AG04450 (cell line): ENCODE measurements around the gene DDRGK1. TPM values are rescaled to one million over a fixed set of nuclear protein-coding genes. Genes with fewer than 3 reads are reported as not detected.

Source experiments
- CTCF ChIA-PET: fragments of 300-600, 350-600 bp; formaldehyde crosslinking; extraction: SDS; loops from one replicate; lab custom pipeline; 2022; ENCODE audit warnings: antibody characterized with exemption, inconsistent platforms; lab: Charles Lee
- POLR2A ChIA-PET: fragments of 350-600 bp; formaldehyde crosslinking; extraction: SDS; loops from one replicate; lab custom pipeline; 2021; ENCODE audit warnings: antibody characterized with exemption, inconsistent platforms; lab: Yijun Ruan, JAX
- DNase-seq: peaks from one replicate; pipeline ENCODE4 v3.0.0-alpha.2; 2011; ENCODE audit warnings: low read depth, low spot score
- H3K27ac ChIP-seq: one replicate; pipeline ENCODE4 v1.5.1; 2012; ENCODE audit warnings: low read depth, low read length, control low read depth
- H3K27me3 ChIP-seq: one replicate; pipeline ENCODE4 v1.6.0; 2012; ENCODE audit warnings: low read length; ENCODE audit not compliant: control insufficient read depth, insufficient read depth
- H3K4me3 ChIP-seq: 2 replicates; pipeline ENCODE4 v1.5.1; 2011; ENCODE audit warnings: mild to moderate bottlenecking, low read depth, low read length, control low read depth
- H3K9me3 ChIP-seq: 2 replicates; pipeline ENCODE4 v1.5.1; 2012; ENCODE audit warnings: low read length; ENCODE audit not compliant: control insufficient read depth, insufficient read depth
- polyA plus RNA-seq: library from polyadenylated mRNA; depleted of rRNA; stranded (reverse); fragments of >200 nt; gene quantifications from 2 replicates; pipeline ENCODE4 v1.2.3, GENCODE V29; 2011
- TF ChIP-seq, protein P1 (sequence below): IDR thresholded peaks from 2 replicates; pipeline ENCODE4 v1.5.1; 2011; ENCODE audit warnings: low read depth, low read length, control low read depth, inconsistent platforms

DDRGK1 gene
- polyA plus RNA-seq, 1 experiment, result 24.7 TPM

DNA sequence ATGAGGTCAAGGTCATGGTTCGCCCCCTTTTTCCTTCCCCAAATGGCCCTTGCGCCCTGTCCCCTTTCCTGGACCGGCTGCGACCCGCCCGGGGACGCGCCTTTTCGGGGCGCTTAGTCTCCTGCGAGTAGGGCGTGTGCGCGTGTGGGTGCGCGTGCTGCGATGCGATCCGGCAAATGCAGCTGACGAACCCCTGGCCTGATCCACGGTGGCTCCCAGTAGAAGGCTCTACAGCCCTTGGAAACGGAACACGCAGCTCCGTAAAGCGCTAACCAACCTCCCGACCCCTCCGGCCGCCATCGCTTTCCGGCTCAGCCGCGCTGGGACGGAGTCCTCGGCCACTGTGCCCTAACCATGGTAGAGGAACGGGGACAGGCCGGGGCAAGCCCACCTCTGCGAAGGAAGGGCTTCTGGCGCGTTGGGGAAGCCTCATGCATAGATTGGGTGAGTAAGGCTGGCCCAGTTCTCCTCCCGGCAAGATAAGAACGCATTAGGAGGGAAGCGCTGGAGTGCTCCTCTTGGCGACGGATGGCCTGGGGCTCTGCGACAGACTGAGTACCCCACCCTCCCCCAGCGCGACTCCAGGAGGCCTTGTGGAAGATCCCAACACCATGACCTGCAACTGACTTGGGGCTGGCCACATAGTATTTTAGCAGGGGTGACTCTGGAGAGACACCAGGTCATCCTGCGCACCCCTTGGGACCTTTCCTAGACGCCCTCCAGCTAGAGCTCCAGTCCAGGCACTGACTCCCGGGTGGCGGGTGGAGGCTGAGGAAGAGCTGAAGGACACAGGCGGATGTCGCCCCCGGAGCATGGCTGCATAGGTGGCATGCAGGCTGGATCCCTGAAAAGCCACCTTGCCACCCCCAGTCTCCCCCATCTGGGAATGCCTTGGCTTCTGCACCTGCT lies 35.6 kb upstream of the DDRGK1 start:
- peaks cover 4% of the 10 kb centered on the region; the same call in 1 of the 2 replicates for H3K9me3 ChIP-seq
- CTCF ChIA-PET, result interaction anchor here (1.1 kb wide), 1 partner anchor 22 kb away, joined by 4 read pairs; no protein-coding TSS in a partner anchor
- peaks cover 63% of the 10 kb centered on the region for H3K27me3 ChIP-seq
- POLR2A ChIA-PET, result interaction anchor here (1.0 kb wide), 1 partner anchor 8 kb away, joined by 3 read pairs; no protein-coding TSS in a partner anchor
- TF ChIP-seq, protein P1, sequence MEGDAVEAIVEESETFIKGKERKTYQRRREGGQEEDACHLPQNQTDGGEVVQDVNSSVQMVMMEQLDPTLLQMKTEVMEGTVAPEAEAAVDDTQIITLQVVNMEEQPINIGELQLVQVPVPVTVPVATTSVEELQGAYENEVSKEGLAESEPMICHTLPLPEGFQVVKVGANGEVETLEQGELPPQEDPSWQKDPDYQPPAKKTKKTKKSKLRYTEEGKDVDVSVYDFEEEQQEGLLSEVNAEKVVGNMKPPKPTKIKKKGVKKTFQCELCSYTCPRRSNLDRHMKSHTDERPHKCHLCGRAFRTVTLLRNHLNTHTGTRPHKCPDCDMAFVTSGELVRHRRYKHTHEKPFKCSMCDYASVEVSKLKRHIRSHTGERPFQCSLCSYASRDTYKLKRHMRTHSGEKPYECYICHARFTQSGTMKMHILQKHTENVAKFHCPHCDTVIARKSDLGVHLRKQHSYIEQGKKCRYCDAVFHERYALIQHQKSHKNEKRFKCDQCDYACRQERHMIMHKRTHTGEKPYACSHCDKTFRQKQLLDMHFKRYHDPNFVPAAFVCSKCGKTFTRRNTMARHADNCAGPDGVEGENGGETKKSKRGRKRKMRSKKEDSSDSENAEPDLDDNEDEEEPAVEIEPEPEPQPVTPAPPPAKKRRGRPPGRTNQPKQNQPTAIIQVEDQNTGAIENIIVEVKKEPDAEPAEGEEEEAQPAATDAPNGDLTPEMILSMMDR, result no peak
- no peak overlapping the region for H3K27ac ChIP-seq
- peak overlapping the region; percentile 65 for H3K4me3 ChIP-seq
- DNase-seq, result no peak

GRCh38 chr20:3239026-3239866 lies 34.8 kb upstream of the DDRGK1 start, which contains the start of gene SLC4A11:
TSS of gene SLC4A11 (minus strand) at chr20:3239190. CDS start at chr20:3239137, 53 bp downstream.
- Histone ChIP-seq H3K27me3 (peaks cover 63% of the 10 kb centered on the region), H3K4me3 (peak within 1 kb of the TSS; percentile 65), H3K27ac (no peak within 1 kb of the TSS), H3K9me3 (peaks cover 4% of the 10 kb centered on the region; the same call in 1 of the 2 replicates)
- no peak for DNase-seq
- TF ChIP-seq, protein P1, result no peak
- ChIA-PET POLR2A (interaction anchor here (0.6 to 1.0 kb wide), 2 partner anchors 9 to 29 kb away, joined by 3 to 7 read pairs; no protein-coding TSS in a partner anchor), CTCF (interaction anchor here (1.1 kb wide), 1 partner anchor 21 kb away, joined by 4 read pairs; no protein-coding TSS in a partner anchor)

GRCh38 chr20:3238616-3239025 lies 34.1 kb upstream of the DDRGK1 start:
- TF ChIP-seq, protein P1, result no peak
- Histone ChIP-seq H3K4me3 (peak overlapping the region; percentile 65), H3K27me3 (peaks cover 59% of the 10 kb centered on the region), H3K9me3 (peaks cover 4% of the 10 kb centered on the region; the same call in 1 of the 2 replicates), H3K27ac (no peak overlapping the region)
- POLR2A ChIA-PET, result interaction anchor here (1.0 kb wide), 1 partner anchor 9 kb away, joined by 3 read pairs; no protein-coding TSS in a partner anchor
- CTCF ChIA-PET, result no interaction called here
- no peak for DNase-seq

- TF ChIP-seq, protein P1, result no peak
- peaks cover 4% of the 10 kb centered on the region; the same call in 1 of the 2 replicates for H3K9me3 ChIP-seq
- peak overlapping the region; percentile 65 for H3K4me3 ChIP-seq
- H3K27ac ChIP-seq, result no peak overlapping the region
- POLR2A ChIA-PET, result no interaction called here
- peaks cover 55% of the 10 kb centered on the region for H3K27me3 ChIP-seq
- CTCF ChIA-PET, result no interaction called here
- no peak for DNase-seq
These were observed 33.6 kb upstream of the DDRGK1 start for GRCh38 chr20:3237958-3238615.
